GM12878 (cell line): Measurements from ENCODE around the gene AKT3. TPM values are rescaled to one million over a fixed set of nuclear protein-coding genes. Genes with fewer than 3 reads are reported as not detected.

Source experiments
- BCL11A ChIP-seq: IDR thresholded peaks from 2 replicates; pipeline ENCODE4 v1.6.1; 2011; ENCODE audit warnings: low read depth, low read length
- BCLAF1 ChIP-seq: fragments of 450-650 bp; IDR thresholded peaks from 2 replicates; pipeline ENCODE4 v1.6.1; 2017; ENCODE audit warnings: antibody characterized with exemption, mild to moderate bottlenecking, moderate library complexity
- CEBPB ChIP-seq, 2 experiments: fragments of 150-350 bp in 1 of 2; IDR thresholded peaks; 2 replicates each; pipeline ENCODE4 v1.6.1; 2012 to 2014; ENCODE audit warnings: low read depth in 2 of 2, low read length in 2 of 2, borderline replicate concordance in 1 of 2, inconsistent platforms in 1 of 2
- CREB1 ChIP-seq: IDR thresholded peaks from 2 replicates; pipeline ENCODE4 v1.6.1; 2012; ENCODE audit warnings: low read depth, mild to moderate bottlenecking, inconsistent platforms
- EGR1 ChIP-seq, 2 experiments: IDR thresholded peaks; 1 replicate in 1 of 2; 2 replicates in 1 of 2; pipeline ENCODE4 v1.6.1; 2011 to 2012; ENCODE audit warnings: low read depth in 2 of 2, low read length in 2 of 2, borderline replicate concordance in 1 of 2, mild to moderate bottlenecking in 1 of 2, moderate library complexity in 1 of 2
- FOXM1 ChIP-seq: IDR thresholded peaks from 2 replicates; pipeline ENCODE4 v1.6.1; 2012; ENCODE audit warnings: low read depth, mild to moderate bottlenecking, inconsistent platforms, low read length, moderate library complexity
- GATAD2B ChIP-seq: fragments of 450-650 bp; conservative IDR thresholded peaks from 2 replicates; pipeline ENCODE4 v1.6.1; 2017; ENCODE audit warnings: low read depth, mild to moderate bottlenecking, moderate library complexity
- HDGF ChIP-seq: fragments of 450-650 bp; IDR thresholded peaks from 2 replicates; pipeline ENCODE4 v1.6.1; 2016; ENCODE audit warnings: antibody characterized with exemption
- JUNB ChIP-seq: IDR thresholded peaks from 2 replicates; pipeline ENCODE4 v1.6.1; 2016; ENCODE audit warnings: antibody characterized with exemption, mild to moderate bottlenecking
- MYB ChIP-seq: fragments of 150-350 bp; IDR thresholded peaks from 2 replicates; pipeline ENCODE4 v1.6.1; 2014; ENCODE audit warnings: mild to moderate bottlenecking, low read depth, low read length, borderline replicate concordance
- NR2C1 ChIP-seq: fragments of 450-650 bp; IDR thresholded peaks from 2 replicates; pipeline ENCODE4 v1.6.1; 2017; ENCODE audit warnings: antibody characterized with exemption, mild to moderate bottlenecking, moderate library complexity
- NRF1 ChIP-seq: conservative IDR thresholded peaks from 2 replicates; pipeline ENCODE4 v1.6.1; 2011; ENCODE audit warnings: mild to moderate bottlenecking, low read depth, low read length, improper control_type of control experiment
- PML ChIP-seq: IDR thresholded peaks from 2 replicates; pipeline ENCODE4 v1.6.1; 2012; ENCODE audit warnings: low read length, inconsistent platforms
- RBBP5 ChIP-seq: fragments of 200-600 bp; sonication (generic); conservative IDR thresholded peaks from 2 replicates; pipeline ENCODE4 v1.6.1; 2016
- RELB ChIP-seq: fragments of 450-650 bp; IDR thresholded peaks from 2 replicates; pipeline ENCODE4 v1.6.1; 2017; ENCODE audit warnings: low read depth, mild to moderate bottlenecking, moderate library complexity
- RFX5 ChIP-seq: IDR thresholded peaks from 2 replicates; pipeline ENCODE4 v1.6.1; 2011; ENCODE audit warnings: low read depth, low read length, improper control_type of control experiment
- ZBED1 ChIP-seq: IDR thresholded peaks from 2 replicates; pipeline ENCODE4 v1.6.1; 2016; ENCODE audit warnings: borderline replicate concordance
- ZSCAN29 ChIP-seq: fragments of 450-650 bp; IDR thresholded peaks from 2 replicates; pipeline ENCODE4 v1.6.1; 2017; ENCODE audit warnings: mild to moderate bottlenecking, moderate library complexity
- ZZZ3 ChIP-seq: IDR thresholded peaks from 2 replicates; pipeline ENCODE4 v1.6.1; 2011; ENCODE audit warnings: low read depth; ENCODE audit not compliant: control insufficient read depth, insufficient read length
- polyA plus RNA-seq, 11 experiments: library from polyadenylated mRNA; depleted of rRNA in 4 of 11; unstranded in 6 of 11; stranded (reverse) in 5 of 11; fragments of >200 nt; fragmentation: Nextera tagmentation in 4 of 11; fragmentation: Illumina TruSeq in 1 of 11; extraction: Ambion mirVana in 4 of 11; extraction: Trizol in 1 of 11; gene quantifications; 1 replicate in 1 of 11; 2 replicates in 10 of 11; pipeline versions ENCODE4 v1.2.1 to v1.2.3, GENCODE V29; 2011 to 2016; ENCODE audit warnings: inconsistent platforms in 2 of 11, missing spikeins in 2 of 11, low read depth in 1 of 11
- total RNA-seq, 4 experiments: library from RNA; depleted of rRNA in 3 of 4; stranded (reverse); fragments of >200 nt in 3 of 4; fragmentation: Illumina TruSeq in 1 of 4; extraction: Trizol in 1 of 4; gene quantifications; 2 replicates each; pipeline versions ENCODE4 v1.2.1 to v1.2.3, GENCODE V29; 2013 to 2021
- TF ChIP-seq, protein P1 (sequence below): IDR thresholded peaks from 2 replicates; pipeline ENCODE4 v1.6.1; 2012; ENCODE audit warnings: mild to moderate bottlenecking, low read depth, low read length
- TF ChIP-seq, protein P2 (sequence below): fragments of 450-650 bp; IDR thresholded peaks from 2 replicates; pipeline ENCODE4 v1.6.1; 2017; ENCODE audit warnings: mild to moderate bottlenecking, moderate library complexity

Gene AKT3
- total and polyA plus RNA-seq, 10 of the 15 experiments (the other 5 are each of a cell fraction or from before 2014, with no cell fraction given), result 0.03 to 0.56 (median 0.19) TPM

DNA sequence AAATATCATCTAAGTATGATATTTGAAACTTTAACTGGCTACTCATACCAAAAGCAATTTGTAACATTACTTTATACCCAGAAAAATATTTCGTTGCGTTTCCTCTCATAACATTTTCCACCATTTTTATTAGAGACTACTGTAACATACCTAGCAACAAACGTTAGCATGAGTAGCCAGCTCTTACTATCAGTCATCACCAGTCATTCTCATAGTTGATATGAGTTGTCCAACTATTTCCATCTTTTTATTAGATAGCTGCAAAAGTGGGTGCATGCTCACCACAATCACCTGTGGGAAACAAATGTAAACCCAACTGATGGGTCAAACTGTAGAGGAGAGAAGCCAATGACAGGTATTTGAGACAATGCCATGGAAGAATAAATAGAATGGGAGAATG is 114.6 kb downstream of the AKT3 start (continued):
- TF ChIP-seq PML (no peak), ZSCAN29 (no peak), RELB (no peak), RFX5 (no peak), GATAD2B (no peak), NRF1 (no peak), ZZZ3 (no peak), CEBPB (IDR thresholded peaks at IDR 0.05; ENCODE audit: borderline replicate concordance in 1 of 2, low read depth in 2 of 2, low read length in 2 of 2) (no peak), NR2C1 (no peak), FOXM1 (peak; percentile 79), CREB1 (no peak), HDGF (no peak), MYB (no peak), BCLAF1 (no peak), EGR1 (IDR thresholded peaks at IDR 0.05; ENCODE audit: borderline replicate concordance in 1 of 2, low read depth in 2 of 2, low read length in 2 of 2) (no peak), JUNB (peak; percentile 99), ZBED1 (no peak), RBBP5 (no peak), BCL11A (peak; percentile 83; the same call in 1 of the 2 replicates)
- TF ChIP-seq, protein P1, sequence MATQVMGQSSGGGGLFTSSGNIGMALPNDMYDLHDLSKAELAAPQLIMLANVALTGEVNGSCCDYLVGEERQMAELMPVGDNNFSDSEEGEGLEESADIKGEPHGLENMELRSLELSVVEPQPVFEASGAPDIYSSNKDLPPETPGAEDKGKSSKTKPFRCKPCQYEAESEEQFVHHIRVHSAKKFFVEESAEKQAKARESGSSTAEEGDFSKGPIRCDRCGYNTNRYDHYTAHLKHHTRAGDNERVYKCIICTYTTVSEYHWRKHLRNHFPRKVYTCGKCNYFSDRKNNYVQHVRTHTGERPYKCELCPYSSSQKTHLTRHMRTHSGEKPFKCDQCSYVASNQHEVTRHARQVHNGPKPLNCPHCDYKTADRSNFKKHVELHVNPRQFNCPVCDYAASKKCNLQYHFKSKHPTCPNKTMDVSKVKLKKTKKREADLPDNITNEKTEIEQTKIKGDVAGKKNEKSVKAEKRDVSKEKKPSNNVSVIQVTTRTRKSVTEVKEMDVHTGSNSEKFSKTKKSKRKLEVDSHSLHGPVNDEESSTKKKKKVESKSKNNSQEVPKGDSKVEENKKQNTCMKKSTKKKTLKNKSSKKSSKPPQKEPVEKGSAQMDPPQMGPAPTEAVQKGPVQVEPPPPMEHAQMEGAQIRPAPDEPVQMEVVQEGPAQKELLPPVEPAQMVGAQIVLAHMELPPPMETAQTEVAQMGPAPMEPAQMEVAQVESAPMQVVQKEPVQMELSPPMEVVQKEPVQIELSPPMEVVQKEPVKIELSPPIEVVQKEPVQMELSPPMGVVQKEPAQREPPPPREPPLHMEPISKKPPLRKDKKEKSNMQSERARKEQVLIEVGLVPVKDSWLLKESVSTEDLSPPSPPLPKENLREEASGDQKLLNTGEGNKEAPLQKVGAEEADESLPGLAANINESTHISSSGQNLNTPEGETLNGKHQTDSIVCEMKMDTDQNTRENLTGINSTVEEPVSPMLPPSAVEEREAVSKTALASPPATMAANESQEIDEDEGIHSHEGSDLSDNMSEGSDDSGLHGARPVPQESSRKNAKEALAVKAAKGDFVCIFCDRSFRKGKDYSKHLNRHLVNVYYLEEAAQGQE, result no peak
- TF ChIP-seq, protein P2, sequence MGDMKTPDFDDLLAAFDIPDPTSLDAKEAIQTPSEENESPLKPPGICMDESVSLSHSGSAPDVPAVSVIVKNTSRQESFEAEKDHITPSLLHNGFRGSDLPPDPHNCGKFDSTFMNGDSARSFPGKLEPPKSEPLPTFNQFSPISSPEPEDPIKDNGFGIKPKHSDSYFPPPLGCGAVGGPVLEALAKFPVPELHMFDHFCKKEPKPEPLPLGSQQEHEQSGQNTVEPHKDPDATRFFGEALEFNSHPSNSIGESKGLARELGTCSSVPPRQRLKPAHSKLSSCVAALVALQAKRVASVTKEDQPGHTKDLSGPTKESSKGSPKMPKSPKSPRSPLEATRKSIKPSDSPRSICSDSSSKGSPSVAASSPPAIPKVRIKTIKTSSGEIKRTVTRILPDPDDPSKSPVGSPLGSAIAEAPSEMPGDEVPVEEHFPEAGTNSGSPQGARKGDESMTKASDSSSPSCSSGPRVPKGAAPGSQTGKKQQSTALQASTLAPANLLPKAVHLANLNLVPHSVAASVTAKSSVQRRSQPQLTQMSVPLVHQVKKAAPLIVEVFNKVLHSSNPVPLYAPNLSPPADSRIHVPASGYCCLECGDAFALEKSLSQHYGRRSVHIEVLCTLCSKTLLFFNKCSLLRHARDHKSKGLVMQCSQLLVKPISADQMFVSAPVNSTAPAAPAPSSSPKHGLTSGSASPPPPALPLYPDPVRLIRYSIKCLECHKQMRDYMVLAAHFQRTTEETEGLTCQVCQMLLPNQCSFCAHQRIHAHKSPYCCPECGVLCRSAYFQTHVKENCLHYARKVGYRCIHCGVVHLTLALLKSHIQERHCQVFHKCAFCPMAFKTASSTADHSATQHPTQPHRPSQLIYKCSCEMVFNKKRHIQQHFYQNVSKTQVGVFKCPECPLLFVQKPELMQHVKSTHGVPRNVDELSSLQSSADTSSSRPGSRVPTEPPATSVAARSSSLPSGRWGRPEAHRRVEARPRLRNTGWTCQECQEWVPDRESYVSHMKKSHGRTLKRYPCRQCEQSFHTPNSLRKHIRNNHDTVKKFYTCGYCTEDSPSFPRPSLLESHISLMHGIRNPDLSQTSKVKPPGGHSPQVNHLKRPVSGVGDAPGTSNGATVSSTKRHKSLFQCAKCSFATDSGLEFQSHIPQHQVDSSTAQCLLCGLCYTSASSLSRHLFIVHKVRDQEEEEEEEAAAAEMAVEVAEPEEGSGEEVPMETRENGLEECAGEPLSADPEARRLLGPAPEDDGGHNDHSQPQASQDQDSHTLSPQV, result no peak
